Ramos (cell line): ENCODE results near the gene XRCC5.
"Not testable (repeated sequence)": the region's sequence is repeated elsewhere in the genome, so short reads cannot be mapped to it uniquely, and the experiment has no call there.

Experiments used
- in situ Hi-C: fragments of 300-500 bp; cut with MboI; formaldehyde crosslinking; loops from one replicate; pipeline ENCODE4 v1.14.3; 2022; ENCODE audit warnings: low sequenced_read_pairs; ENCODE audit not compliant: unreplicated experiment

Gene XRCC5

GRCh38 chr2:216108967-216109921 lies at the start of gene XRCC5:
Gene XRCC5, plus strand, starts transcription at chr2:216109348. Its CDS starts 89 bp downstream, at chr2:216109437.
- in situ Hi-C loops = no loop called here

- in situ Hi-C loops = no loop called here
These were observed 45.0 kb upstream of the XRCC5 start for GRCh38 chr2:216064014-216064630.

GRCh38 chr2:216064665-216065064 lies 44.5 kb upstream of the XRCC5 start:
- in situ Hi-C loops = no loop called here

- in situ Hi-C loops = no loop called here
These were observed 42.9 kb upstream of the XRCC5 start for GRCh38 chr2:216066230-216066629.

GRCh38 chr2:216069028-216069427 lies 40.1 kb upstream of the XRCC5 start:
- in situ Hi-C loops = no loop called here

GRCh38 chr2:216070195-216070594 lies 39.0 kb upstream of the XRCC5 start:
- in situ Hi-C loops = no loop called here

GRCh38 chr2:216071111-216071851 lies 37.9 kb upstream of the XRCC5 start:
- in situ Hi-C loops = no loop called here

GRCh38 chr2:216072473-216072872 lies 36.7 kb upstream of the XRCC5 start:
- in situ Hi-C loops = no loop called here

- in situ Hi-C loops = no loop called here
These were observed 35.4 kb upstream of the XRCC5 start for GRCh38 chr2:216073773-216074172.

- in situ Hi-C loops = no loop called here
These were observed 34.8 kb upstream of the XRCC5 start for GRCh38 chr2:216074380-216074779.

- in situ Hi-C loops = no loop called here
These were observed 34.4 kb upstream of the XRCC5 start for GRCh38 chr2:216074794-216075193.

GRCh38 chr2:216075510-216076485 lies 33.4 kb upstream of the XRCC5 start:
- in situ Hi-C loops = no loop called here

GRCh38 chr2:216078776-216079175 lies 30.4 kb upstream of the XRCC5 start:
- in situ Hi-C loops = no loop called here

GRCh38 chr2:216080048-216080447 lies 29.1 kb upstream of the XRCC5 start:
- in situ Hi-C loops = not testable (repeated sequence)

- in situ Hi-C loops = no loop called here
These were observed 28.1 kb upstream of the XRCC5 start for GRCh38 chr2:216081012-216081411.

GRCh38 chr2:216081487-216082116 lies 27.5 kb upstream of the XRCC5 start, which contains the start of the genes PECR and TMEM169:
Gene PECR, minus strand, starts transcription at chr2:216081809. Its CDS starts 68 bp downstream, at chr2:216081741.
Gene TMEM169, plus strand, starts transcription at chr2:216081919. Its CDS starts 14,045 bp downstream, at chr2:216095964.
- in situ Hi-C loops = no loop called here

- in situ Hi-C loops = no loop called here
These were observed 26.9 kb upstream of the XRCC5 start for GRCh38 chr2:216082117-216082711.

GRCh38 chr2:216082805-216083204 lies 26.3 kb upstream of the XRCC5 start:
- in situ Hi-C loops = no loop called here
